Body of pancreas (tissue), 4 donors: ENCODE results near the gene TNS3. TPM values are rescaled to one million over a fixed set of nuclear protein-coding genes. Genes with fewer than 3 reads are reported as not detected.

Experiments used
- ATAC-seq: fragments of 150-250 bp; one replicate; pipeline ENCODE4 v1.9.1; 2016
- DNase-seq, 4 donors: peaks; one replicate each; pipeline ENCODE4 v3.0.0-alpha.2; 2019
- H3K27ac ChIP-seq, 4 donors: fragments of 200-600 bp; sonication (generic); 1 replicate in 3 of 4; 2 replicates in 1 of 4; pipeline versions ENCODE4 v1.5.1 to v1.6.1; 2016 to 2019; ENCODE audit warnings: mild to moderate bottlenecking in 1 of 4, mixed read lengths in 1 of 4, moderate library complexity in 1 of 4
- H3K27me3 ChIP-seq, 2 donors: fragments of 200-600 bp; sonication (generic); one replicate each; pipeline ENCODE4 v1.6.0; 2016; ENCODE audit warnings: mild to moderate bottlenecking in 1 of 2
- H3K36me3 ChIP-seq, 2 donors: fragments of 200-600 bp; sonication (generic); replicated peaks in 1 of 2; 2 replicates each; pipeline ENCODE4 v1.5.1; 2016; ENCODE audit warnings: low read depth in 2 of 2; ENCODE audit not compliant: insufficient read depth in 1 of 2
- H3K4me1 ChIP-seq: fragments of 200-600 bp; sonication (generic); one replicate; pipeline ENCODE4 v1.6.0; 2016
- H3K4me3 ChIP-seq, 2 donors: fragments of 200-600 bp; sonication (generic); 1 replicate in 1 of 2; 2 replicates in 1 of 2; pipeline ENCODE4 v1.5.1; 2016 to 2019
- H3K9me3 ChIP-seq, 3 donors: fragments of 200-600 bp; sonication (generic); 1 replicate in 2 of 3; 2 replicates in 1 of 3; pipeline ENCODE4 v1.5.1; 2016
- POLR2A ChIP-seq, 3 donors: fragments of 450-650 bp; IDR thresholded peaks; one replicate each; pipeline ENCODE4 v1.6.1; 2016; ENCODE audit warnings: antibody characterized with exemption in 3 of 3, mild to moderate bottlenecking in 2 of 3
- WGBS, 2 donors: methylation state at CpG; one replicate each; pipeline ENCODE4 v1.1.5; 2017; 5-methylcytosine and 5-hydroxymethylcytosine counted together
- intact Hi-C: fragments of 100-400 bp; cut with DNase I; formaldehyde crosslinking; loops from one replicate; pipeline ENCODE4 v1.15.1; 2023
- total RNA-seq, 2 donors: library from RNA; depleted of rRNA; stranded (reverse); fragments of >200 nt; gene quantifications; one replicate each; pipeline ENCODE4 v1.1.0, GENCODE V29; 2016
- TF ChIP-seq, protein P1 (sequence below), 7 experiments: fragments of 450-650 bp in 4 of 7; fragments of 200-600 bp in 3 of 7; sonication (generic) in 3 of 7; IDR thresholded peaks; one replicate each; pipeline ENCODE4 v1.5.1; 2016 to 2019; ENCODE audit warnings: antibody characterized with exemption in 7 of 7

The TNS3 gene
- total RNA-seq, 2 donors from 2014 or later, result 100 to 265 TPM

DNA sequence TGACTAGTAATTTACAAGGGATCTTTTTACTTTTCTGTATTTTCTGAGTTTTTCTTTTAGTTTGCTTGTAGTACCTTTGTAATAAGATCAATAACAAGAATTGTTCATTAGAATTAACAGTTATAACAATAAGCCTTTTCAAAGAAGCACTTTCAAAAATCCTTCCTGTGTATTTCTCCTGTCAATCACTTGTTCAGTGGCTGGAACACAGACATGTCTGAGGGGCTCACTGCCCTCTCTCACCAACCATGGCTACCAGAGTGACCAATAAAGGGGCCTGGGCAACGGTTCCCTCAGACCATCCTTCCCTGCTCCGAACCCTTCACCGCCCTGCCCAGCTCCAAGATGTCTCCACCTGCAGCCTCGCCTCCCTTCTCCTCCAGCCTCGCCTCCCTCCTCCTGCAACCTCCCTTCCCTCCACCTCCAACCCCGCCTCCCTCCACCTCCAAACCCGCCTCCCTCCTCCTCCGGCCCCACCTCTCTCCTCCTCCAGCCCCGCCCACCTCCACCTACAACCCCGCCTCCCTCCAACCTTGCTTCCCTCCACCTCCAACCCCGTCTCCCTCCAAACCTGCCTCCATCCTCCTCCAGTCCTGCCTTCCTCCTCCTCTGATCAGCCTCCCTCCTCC, 353.4 kb downstream of the TNS3 start:
- no peaks in the 10 kb centered on the region for H3K36me3 ChIP-seq
- no peak for TF ChIP-seq POLR2A (IDR thresholded peaks at IDR 0.05)
- TF ChIP-seq, protein P1, sequence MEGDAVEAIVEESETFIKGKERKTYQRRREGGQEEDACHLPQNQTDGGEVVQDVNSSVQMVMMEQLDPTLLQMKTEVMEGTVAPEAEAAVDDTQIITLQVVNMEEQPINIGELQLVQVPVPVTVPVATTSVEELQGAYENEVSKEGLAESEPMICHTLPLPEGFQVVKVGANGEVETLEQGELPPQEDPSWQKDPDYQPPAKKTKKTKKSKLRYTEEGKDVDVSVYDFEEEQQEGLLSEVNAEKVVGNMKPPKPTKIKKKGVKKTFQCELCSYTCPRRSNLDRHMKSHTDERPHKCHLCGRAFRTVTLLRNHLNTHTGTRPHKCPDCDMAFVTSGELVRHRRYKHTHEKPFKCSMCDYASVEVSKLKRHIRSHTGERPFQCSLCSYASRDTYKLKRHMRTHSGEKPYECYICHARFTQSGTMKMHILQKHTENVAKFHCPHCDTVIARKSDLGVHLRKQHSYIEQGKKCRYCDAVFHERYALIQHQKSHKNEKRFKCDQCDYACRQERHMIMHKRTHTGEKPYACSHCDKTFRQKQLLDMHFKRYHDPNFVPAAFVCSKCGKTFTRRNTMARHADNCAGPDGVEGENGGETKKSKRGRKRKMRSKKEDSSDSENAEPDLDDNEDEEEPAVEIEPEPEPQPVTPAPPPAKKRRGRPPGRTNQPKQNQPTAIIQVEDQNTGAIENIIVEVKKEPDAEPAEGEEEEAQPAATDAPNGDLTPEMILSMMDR (IDR thresholded peaks at IDR 0.05), result no peak
- no peaks in the 10 kb centered on the region for H3K4me1 ChIP-seq
- intact Hi-C loops, result no loop called here
- H3K27me3 ChIP-seq, result no peaks in the 10 kb centered on the region
- H3K4me3 ChIP-seq, result no peak overlapping the region
- 93 to 96% methylated on average over 11 of the region's 11 CpGs for WGBS, 2 donors
- ATAC-seq (no peak), DNase-seq (no peak)
- no peaks in the 10 kb centered on the region for H3K9me3 ChIP-seq
- no peak overlapping the region for H3K27ac ChIP-seq

DNA sequence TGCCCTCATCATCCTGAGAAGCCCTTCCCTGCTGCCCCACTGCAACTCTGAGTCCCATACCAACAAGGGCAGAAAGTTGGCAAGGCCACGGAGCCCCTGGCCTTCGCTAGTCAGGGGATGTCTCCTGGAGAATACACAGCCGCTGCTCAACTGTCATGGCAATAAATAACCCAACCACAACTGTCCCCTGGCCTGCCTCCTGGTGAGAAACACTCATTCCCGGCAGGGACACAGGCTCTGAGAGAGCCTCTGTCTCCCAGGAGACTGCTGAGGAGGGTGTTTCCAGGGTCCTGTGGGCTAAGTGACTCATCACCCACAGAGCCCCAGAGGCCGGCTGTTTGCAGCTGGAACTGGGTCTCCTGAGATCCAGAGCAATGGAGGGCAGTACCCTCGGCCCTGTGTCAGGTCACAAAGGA, 354.1 kb downstream of the TNS3 start:
- peak in 2 of 4 donors; percentile 34 to 53 for DNase-seq
- 50 to 80% methylated on average over 5 to 6 of the region's 6 CpGs for WGBS, 2 donors

DNA sequence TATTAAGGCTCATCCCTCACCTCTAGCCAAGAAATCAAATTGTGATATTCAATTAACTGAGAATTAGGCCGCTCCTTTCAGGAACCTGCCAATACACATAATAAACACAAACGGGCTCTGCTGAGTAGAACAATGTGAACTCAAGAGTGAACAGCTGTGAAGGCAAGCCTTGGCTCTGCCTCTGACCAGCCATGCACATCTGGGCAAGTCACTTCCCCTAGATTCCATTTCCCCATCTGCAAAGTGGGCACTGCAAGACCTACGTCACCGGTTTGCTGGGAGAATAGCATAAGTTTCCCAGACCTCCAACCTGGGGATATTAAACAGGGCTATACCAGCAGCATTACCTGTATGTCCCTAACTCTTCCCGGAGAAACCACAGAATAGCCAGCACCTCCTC, 355.2 kb downstream of the TNS3 start:
- TF ChIP-seq, protein P1 (IDR thresholded peaks at IDR 0.05), result no peak
- TF ChIP-seq POLR2A (IDR thresholded peaks at IDR 0.05), result no peak
- no peak overlapping the region for H3K4me3 ChIP-seq
- no peak for DNase-seq
- no peaks in the 10 kb centered on the region for H3K9me3 ChIP-seq
- intact Hi-C loops, result no loop called here
- H3K27ac ChIP-seq, result no peak overlapping the region
- H3K27me3 ChIP-seq, result no peaks in the 10 kb centered on the region
- no peaks in the 10 kb centered on the region for H3K4me1 ChIP-seq
- H3K36me3 ChIP-seq, result no peaks in the 10 kb centered on the region
- ATAC-seq, result no peak
- 88 to 91% methylated on average over 5 of the region's 5 CpGs for whole genome bisulfite sequencing, 2 donors

More for the DNA sequence above, 354.1 kb downstream of the TNS3 start:
- Histone ChIP-seq H3K4me3 (no peak overlapping the region), H3K27ac (no peak overlapping the region), H3K27me3 (no peaks in the 10 kb centered on the region), H3K9me3 (no peaks in the 10 kb centered on the region), H3K4me1 (no peaks in the 10 kb centered on the region), H3K36me3 (no peaks in the 10 kb centered on the region)
- no peak for ATAC-seq
- no peak for TF ChIP-seq POLR2A (IDR thresholded peaks at IDR 0.05)
- TF ChIP-seq, protein P1 (IDR thresholded peaks at IDR 0.05), result no peak
- intact Hi-C loops, result no loop called here

DNA sequence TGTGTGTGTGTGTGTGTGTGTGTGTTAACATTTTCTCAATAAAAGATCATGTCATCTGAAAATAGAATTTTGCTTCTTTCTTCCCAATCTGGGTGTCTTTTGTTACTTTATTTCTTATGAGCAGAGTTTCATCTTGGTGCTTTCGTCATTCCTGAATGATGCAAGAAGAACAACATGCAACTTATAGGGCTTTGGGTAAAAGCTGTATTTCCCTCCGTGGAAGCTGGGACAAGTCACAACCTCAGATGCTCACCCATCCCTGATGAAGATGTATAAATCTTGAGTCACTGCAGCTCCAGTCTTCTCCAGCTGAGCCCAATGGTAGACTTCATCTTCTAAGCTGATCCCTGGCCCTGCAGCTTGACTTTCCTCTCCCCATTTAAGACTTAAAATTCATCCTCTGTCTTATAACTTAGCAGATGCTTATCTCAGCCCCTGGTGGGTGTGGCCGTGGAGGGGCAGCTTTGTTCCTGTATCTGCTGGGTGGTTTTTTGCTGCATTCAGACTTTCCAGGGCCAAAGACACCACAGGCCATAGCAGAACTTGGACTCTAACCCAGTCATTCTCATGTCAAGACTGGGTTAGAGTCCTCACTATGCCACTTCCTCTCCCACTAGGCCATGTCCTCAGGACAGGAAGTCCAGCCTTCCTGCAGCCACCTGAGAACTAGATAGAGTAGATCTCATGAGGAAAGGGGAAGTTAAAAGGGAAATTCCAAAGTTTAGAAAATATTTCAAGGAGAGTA, 356.4 kb downstream of the TNS3 start:
- ATAC-seq (no peak), DNase-seq (no peak)
- Histone ChIP-seq H3K27me3 (no peaks in the 10 kb centered on the region), H3K9me3 (no peaks in the 10 kb centered on the region), H3K36me3 (no peaks in the 10 kb centered on the region), H3K4me3 (no peak overlapping the region), H3K27ac (no peak overlapping the region), H3K4me1 (no peaks in the 10 kb centered on the region)
- no peak for TF ChIP-seq POLR2A (IDR thresholded peaks at IDR 0.05)
- TF ChIP-seq, protein P1 (IDR thresholded peaks at IDR 0.05), result no peak
- 62 to 81% methylated on average over 3 of the region's 3 CpGs for WGBS, 2 donors
- intact Hi-C loops, result no loop called here
